Measurements from ENCODE around the gene AGPS.
A peak's percentile ranks its signal among the peaks of the same experiment; 100 is the strongest.
"Not testable (repeated sequence)": the region's sequence is repeated elsewhere in the genome, so short reads cannot be mapped to it uniquely, and the experiment has no call there.

AGPS gene

GRCh38 chr2:177427316-177427715 is 34.7 kb downstream of the AGPS start:
- Histone ChIP-seq H3K36me3 (ENCODE audit: insufficient read depth, low read length) (no peaks in the 10 kb centered on the region), H3K4me2 (ENCODE audit: low read length) (no peak overlapping the region), H3K27me3 (ENCODE audit: control insufficient read depth, insufficient read depth, low read length) (no peaks in the 10 kb centered on the region), H3K9ac (ENCODE audit: low read depth, low read length) (no peak overlapping the region), H3K4me3 (ENCODE audit: low read length) (no peak overlapping the region), H3K4me1 (ENCODE audit: control insufficient read depth, insufficient read depth, low read length) (peaks cover 12% of the 10 kb centered on the region), H3K9me3 (replicated peaks; ENCODE audit: low read length) (no peaks in the 10 kb centered on the region)

- not testable (repeated sequence) for H3K4me3 ChIP-seq (ENCODE audit: low read length); H3K36me3 ChIP-seq (ENCODE audit: insufficient read depth, low read length); H3K4me2 ChIP-seq (ENCODE audit: low read length); H3K9ac ChIP-seq (ENCODE audit: low read depth, low read length); H3K9me3 ChIP-seq (replicated peaks; ENCODE audit: low read length); H3K27me3 ChIP-seq (ENCODE audit: control insufficient read depth, insufficient read depth, low read length)
- H3K4me1 ChIP-seq (ENCODE audit: control insufficient read depth, insufficient read depth, low read length) = peaks cover 12% of the 10 kb centered on the region
These were observed 35.4 kb downstream of the AGPS start for GRCh38 chr2:177427936-177428335.

GRCh38 chr2:177429688-177430325 is 37.2 kb downstream of the AGPS start:
- Histone ChIP-seq H3K4me3 (ENCODE audit: low read length) (no peak overlapping the region), H3K36me3 (ENCODE audit: insufficient read depth, low read length) (peaks cover 5% of the 10 kb centered on the region), H3K9ac (ENCODE audit: low read depth, low read length) (no peak overlapping the region), H3K9me3 (replicated peaks; ENCODE audit: low read length) (peaks cover 10% of the 10 kb centered on the region), H3K4me1 (ENCODE audit: control insufficient read depth, insufficient read depth, low read length) (peaks cover 12% of the 10 kb centered on the region), H3K27me3 (ENCODE audit: control insufficient read depth, insufficient read depth, low read length) (no peaks in the 10 kb centered on the region), H3K4me2 (ENCODE audit: low read length) (peak overlapping the region; percentile 51)

GRCh38 chr2:177430411-177430810 is 37.8 kb downstream of the AGPS start:
- Histone ChIP-seq H3K27me3 (ENCODE audit: control insufficient read depth, insufficient read depth, low read length) (no peaks in the 10 kb centered on the region), H3K4me3 (ENCODE audit: low read length) (no peak overlapping the region), H3K9ac (ENCODE audit: low read depth, low read length) (no peak overlapping the region), H3K9me3 (replicated peaks; ENCODE audit: low read length) (peaks cover 10% of the 10 kb centered on the region), H3K4me1 (ENCODE audit: control insufficient read depth, insufficient read depth, low read length) (peaks cover 12% of the 10 kb centered on the region), H3K36me3 (ENCODE audit: insufficient read depth, low read length) (peaks cover 5% of the 10 kb centered on the region), H3K4me2 (ENCODE audit: low read length) (no peak overlapping the region)

GRCh38 chr2:177431111-177431725 is 38.6 kb downstream of the AGPS start:
- H3K4me1 ChIP-seq (ENCODE audit: control insufficient read depth, insufficient read depth, low read length) = peaks cover 12% of the 10 kb centered on the region
- H3K9me3 ChIP-seq (replicated peaks; ENCODE audit: low read length) = peaks cover 10% of the 10 kb centered on the region

GRCh38 chr2:177432703-177433102 is 40.1 kb downstream of the AGPS start:
- no peaks in the 10 kb centered on the region for H3K27me3 ChIP-seq (ENCODE audit: control insufficient read depth, insufficient read depth, low read length)
- H3K9me3 ChIP-seq (replicated peaks; ENCODE audit: low read length) = peaks cover 10% of the 10 kb centered on the region
- H3K4me1 ChIP-seq (ENCODE audit: control insufficient read depth, insufficient read depth, low read length) = peaks cover 12% of the 10 kb centered on the region
- H3K9ac ChIP-seq (ENCODE audit: low read depth, low read length) = no peak overlapping the region
- H3K4me2 ChIP-seq (ENCODE audit: low read length) = no peak overlapping the region
- peaks cover 9% of the 10 kb centered on the region for H3K36me3 ChIP-seq (ENCODE audit: insufficient read depth, low read length)
- H3K4me3 ChIP-seq (ENCODE audit: low read length) = no peak overlapping the region

More at GRCh38 chr2:177431111-177431725, 38.6 kb downstream of the AGPS start:
- not testable (repeated sequence) for H3K27me3 ChIP-seq (ENCODE audit: control insufficient read depth, insufficient read depth, low read length); H3K9ac ChIP-seq (ENCODE audit: low read depth, low read length); H3K4me3 ChIP-seq (ENCODE audit: low read length); H3K4me2 ChIP-seq (ENCODE audit: low read length); H3K36me3 ChIP-seq (ENCODE audit: insufficient read depth, low read length)

GRCh38 chr2:177433402-177433801 is 40.8 kb downstream of the AGPS start:
- H3K36me3 ChIP-seq (ENCODE audit: insufficient read depth, low read length) = peaks cover 15% of the 10 kb centered on the region
- H3K27me3 ChIP-seq (ENCODE audit: control insufficient read depth, insufficient read depth, low read length) = no peaks in the 10 kb centered on the region
- peaks cover 12% of the 10 kb centered on the region for H3K4me1 ChIP-seq (ENCODE audit: control insufficient read depth, insufficient read depth, low read length)
- no peak overlapping the region for H3K4me2 ChIP-seq (ENCODE audit: low read length)
- no peak overlapping the region for H3K4me3 ChIP-seq (ENCODE audit: low read length)
- H3K9me3 ChIP-seq (replicated peaks; ENCODE audit: low read length) = peaks cover 10% of the 10 kb centered on the region
- H3K9ac ChIP-seq (ENCODE audit: low read depth, low read length) = no peak overlapping the region

GRCh38 chr2:177434475-177434874 is 41.9 kb downstream of the AGPS start:
- Histone ChIP-seq H3K27me3 (ENCODE audit: control insufficient read depth, insufficient read depth, low read length) (no peaks in the 10 kb centered on the region), H3K9me3 (replicated peaks; ENCODE audit: low read length) (peaks cover 10% of the 10 kb centered on the region), H3K36me3 (ENCODE audit: insufficient read depth, low read length) (peaks cover 23% of the 10 kb centered on the region), H3K4me1 (ENCODE audit: control insufficient read depth, insufficient read depth, low read length) (peaks cover 11% of the 10 kb centered on the region), H3K4me2 (ENCODE audit: low read length) (no peak overlapping the region), H3K9ac (ENCODE audit: low read depth, low read length) (no peak overlapping the region), H3K4me3 (ENCODE audit: low read length) (no peak overlapping the region)

- no peaks in the 10 kb centered on the region for H3K27me3 ChIP-seq (ENCODE audit: control insufficient read depth, insufficient read depth, low read length)
- H3K36me3 ChIP-seq (ENCODE audit: insufficient read depth, low read length) = peaks cover 29% of the 10 kb centered on the region
- no peak overlapping the region for H3K4me3 ChIP-seq (ENCODE audit: low read length)
- H3K4me2 ChIP-seq (ENCODE audit: low read length) = no peak overlapping the region
- no peak overlapping the region for H3K9ac ChIP-seq (ENCODE audit: low read depth, low read length)
- H3K4me1 ChIP-seq (ENCODE audit: control insufficient read depth, insufficient read depth, low read length) = no peaks in the 10 kb centered on the region
- H3K9me3 ChIP-seq (replicated peaks; ENCODE audit: low read length) = no peaks in the 10 kb centered on the region
These were observed 52.6 kb downstream of the AGPS start for GRCh38 chr2:177445200-177445599.

- Histone ChIP-seq H3K4me2 (ENCODE audit: low read length) (no peak overlapping the region), H3K27me3 (ENCODE audit: control insufficient read depth, insufficient read depth, low read length) (no peaks in the 10 kb centered on the region), H3K4me1 (ENCODE audit: control insufficient read depth, insufficient read depth, low read length) (no peaks in the 10 kb centered on the region), H3K9ac (ENCODE audit: low read depth, low read length) (no peak overlapping the region), H3K36me3 (ENCODE audit: insufficient read depth, low read length) (peaks cover 18% of the 10 kb centered on the region), H3K4me3 (ENCODE audit: low read length) (no peak overlapping the region), H3K9me3 (replicated peaks; ENCODE audit: low read length) (no peaks in the 10 kb centered on the region)
These were observed 55.5 kb downstream of the AGPS start for GRCh38 chr2:177448031-177448430.

- H3K27me3 ChIP-seq (ENCODE audit: control insufficient read depth, insufficient read depth, low read length) = no peaks in the 10 kb centered on the region
- H3K4me2 ChIP-seq (ENCODE audit: low read length) = no peak overlapping the region
- H3K4me3 ChIP-seq (ENCODE audit: low read length) = no peak overlapping the region
These were observed 56.6 kb downstream of the AGPS start for GRCh38 chr2:177449159-177449558.

GRCh38 chr2:177455187-177455586 is 62.6 kb downstream of the AGPS start:
- Histone ChIP-seq H3K9me3 (replicated peaks; ENCODE audit: low read length) (no peaks in the 10 kb centered on the region), H3K4me3 (ENCODE audit: low read length) (no peak overlapping the region), H3K9ac (ENCODE audit: low read depth, low read length) (no peak overlapping the region), H3K4me1 (ENCODE audit: control insufficient read depth, insufficient read depth, low read length) (no peaks in the 10 kb centered on the region), H3K4me2 (ENCODE audit: low read length) (no peak overlapping the region), H3K27me3 (ENCODE audit: control insufficient read depth, insufficient read depth, low read length) (no peaks in the 10 kb centered on the region), H3K36me3 (ENCODE audit: insufficient read depth, low read length) (no peaks in the 10 kb centered on the region)

More at GRCh38 chr2:177449159-177449558, 56.6 kb downstream of the AGPS start:
- Histone ChIP-seq H3K9me3 (replicated peaks; ENCODE audit: low read length) (no peaks in the 10 kb centered on the region), H3K9ac (ENCODE audit: low read depth, low read length) (no peak overlapping the region), H3K4me1 (ENCODE audit: control insufficient read depth, insufficient read depth, low read length) (no peaks in the 10 kb centered on the region), H3K36me3 (ENCODE audit: insufficient read depth, low read length) (peaks cover 11% of the 10 kb centered on the region)
